Panc1 (cell line): ENCODE results near the gene ARFIP1. TPM values are rescaled to one million over a fixed set of nuclear protein-coding genes. Genes with fewer than 3 reads are reported as not detected.

ENCODE experiments used
- ATAC-seq: fragments of 200-7000 bp; cut with Tn5 transposase; 2 replicates; pipeline ENCODE4 v1.9.1; 2020; ENCODE audit warnings: mild to moderate bottlenecking, moderate library complexity
- BruUV-seq: library from RNA; stranded (reverse); fragments of 400-500 nt; replicated peaks from 2 replicates; lab custom pipeline; 2021; lab: Mats Ljungman, UMichigan
- CTCF ChIA-PET: fragments of 300-600 bp; sonication (Branson Sonifier 250); formaldehyde crosslinking; loops from one replicate; lab custom pipeline; 2022; ENCODE audit warnings: antibody characterized with exemption; lab: Charles Lee
- POLR2A ChIA-PET: fragments of 300-600 bp; sonication (Branson Sonifier 250); formaldehyde crosslinking; loops from one replicate; lab custom pipeline; 2022; ENCODE audit warnings: antibody characterized with exemption; lab: Charles Lee
- DNase-seq: peaks from one replicate; pipeline ENCODE4 v3.0.0-alpha.2; 2010; ENCODE audit warnings: low read depth, low spot score
- H3K27ac ChIP-seq: 2 replicates; pipeline ENCODE4 v1.5.1; 2011; ENCODE audit warnings: mild to moderate bottlenecking, low read length, inconsistent platforms
- H3K27me3 ChIP-seq: fragments of 200-500 bp; sonication (Bioruptor generic); 2 replicates; pipeline ENCODE4 v1.6.0; 2014; ENCODE audit warnings: low read length, inconsistent platforms; ENCODE audit not compliant: control insufficient read depth, insufficient read depth
- H3K36me3 ChIP-seq: fragments of 200-500 bp; sonication (Bioruptor generic); 2 replicates; pipeline ENCODE4 v1.5.1; 2014; ENCODE audit warnings: inconsistent platforms, mild to moderate bottlenecking, low read length, moderate library complexity; ENCODE audit not compliant: control insufficient read depth, insufficient read depth
- H3K4me1 ChIP-seq: 2 replicates; pipeline ENCODE4 v1.5.1; 2011; ENCODE audit warnings: inconsistent platforms, mild to moderate bottlenecking, low read length, moderate library complexity; ENCODE audit not compliant: control insufficient read depth, insufficient read depth
- H3K4me3 ChIP-seq, 2 experiments: 2 replicates each; pipeline ENCODE4 v1.5.1; 2011 to 2012; ENCODE audit warnings: low read depth in 2 of 2, low read length in 2 of 2, mild to moderate bottlenecking in 2 of 2, inconsistent platforms in 1 of 2, moderate library complexity in 1 of 2
- H3K9me3 ChIP-seq: fragments of 200-500 bp; sonication (Bioruptor generic); 2 replicates; pipeline ENCODE4 v1.5.1; 2014; ENCODE audit warnings: low read depth, mild to moderate bottlenecking, inconsistent platforms, low read length, moderate library complexity; ENCODE audit not compliant: control insufficient read depth, insufficient read depth
- POLR2AphosphoS5 ChIP-seq: IDR thresholded peaks from 2 replicates; pipeline ENCODE4 v1.6.1; 2012; ENCODE audit warnings: mild to moderate bottlenecking, low read depth, low read length, moderate library complexity
- SIN3A ChIP-seq: IDR thresholded peaks from 2 replicates; pipeline ENCODE4 v1.6.1; 2012; ENCODE audit warnings: low read depth, mild to moderate bottlenecking, low read length, moderate library complexity, borderline replicate concordance; ENCODE audit not compliant: insufficient read depth
- TCF7L2 ChIP-seq: IDR thresholded peaks from 2 replicates; pipeline ENCODE4 v1.6.1; 2011; ENCODE audit warnings: mild to moderate bottlenecking, low read depth, low read length, inconsistent platforms
- in situ Hi-C: cut with HindIII; loops from 2 replicates; pipeline ENCODE4 v1.10.0; 2016; ENCODE audit warnings: low sequenced_read_pairs, low pct_unique_long_range_greater_than_20kb
- intact Hi-C: fragments of 100-400 bp; cut with micrococcal nuclease; formaldehyde crosslinking; loops from one replicate; pipeline ENCODE4 v1.10.0; 2022; ENCODE audit not compliant: unreplicated experiment
- total RNA-seq: library from RNA; stranded (reverse); gene quantifications from one replicate; pipeline ENCODE4 v1.2.1, GENCODE V29; 2021; ENCODE audit not compliant: unreplicated experiment
- TF ChIP-seq, protein P1 (sequence below), 2 experiments: IDR thresholded peaks; 2 replicates each; pipeline ENCODE4 v1.6.1; 2011 to 2012; ENCODE audit warnings: low read depth in 2 of 2, control low read depth in 1 of 2, low read length in 1 of 2, mild to moderate bottlenecking in 1 of 2, moderate library complexity in 1 of 2; ENCODE audit not compliant: insufficient read depth in 1 of 2
- TF ChIP-seq, protein P2 (sequence below): fragments of 450-650 bp; IDR thresholded peaks from 2 replicates; pipeline ENCODE4 v1.5.1; 2017; ENCODE audit warnings: mild to moderate bottlenecking

The ARFIP1 gene
- total RNA-seq, 1 experiment from 2014 or later = 22.2 TPM

DNA sequence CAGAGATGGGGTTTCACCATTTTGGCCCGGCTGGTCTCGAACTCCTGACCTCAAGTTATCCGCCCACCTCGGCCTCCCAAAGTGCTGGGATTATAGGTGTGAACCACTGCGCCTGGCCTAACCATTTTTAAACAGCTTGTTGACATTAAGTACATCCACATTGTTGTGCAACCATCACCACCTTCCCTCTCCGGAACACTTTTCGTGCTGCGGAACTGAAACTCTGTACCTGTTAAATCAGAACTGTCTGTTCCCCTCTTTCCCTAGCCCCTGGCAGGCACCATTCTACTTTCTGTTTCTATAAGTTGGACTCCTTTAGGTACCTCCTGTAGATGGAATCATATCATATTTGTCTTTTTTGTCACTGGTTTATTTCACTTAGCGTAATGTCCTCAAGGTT, 165.9 kb downstream of the ARFIP1 start:
- H3K27ac ChIP-seq = no peak overlapping the region
- CTCF ChIA-PET = no interaction called here
- ATAC-seq (no peak), DNase-seq (no peak)
- no peaks in the 10 kb centered on the region for H3K4me1 ChIP-seq
- BruUV-seq = no TSS peak
- POLR2A ChIA-PET = no interaction called here
- no peaks in the 10 kb centered on the region; the same call in 1 of the 2 replicates for H3K27me3 ChIP-seq
- intact Hi-C loops (no loop called here), in situ Hi-C loops (no loop called here)
- TF ChIP-seq, protein P1, sequence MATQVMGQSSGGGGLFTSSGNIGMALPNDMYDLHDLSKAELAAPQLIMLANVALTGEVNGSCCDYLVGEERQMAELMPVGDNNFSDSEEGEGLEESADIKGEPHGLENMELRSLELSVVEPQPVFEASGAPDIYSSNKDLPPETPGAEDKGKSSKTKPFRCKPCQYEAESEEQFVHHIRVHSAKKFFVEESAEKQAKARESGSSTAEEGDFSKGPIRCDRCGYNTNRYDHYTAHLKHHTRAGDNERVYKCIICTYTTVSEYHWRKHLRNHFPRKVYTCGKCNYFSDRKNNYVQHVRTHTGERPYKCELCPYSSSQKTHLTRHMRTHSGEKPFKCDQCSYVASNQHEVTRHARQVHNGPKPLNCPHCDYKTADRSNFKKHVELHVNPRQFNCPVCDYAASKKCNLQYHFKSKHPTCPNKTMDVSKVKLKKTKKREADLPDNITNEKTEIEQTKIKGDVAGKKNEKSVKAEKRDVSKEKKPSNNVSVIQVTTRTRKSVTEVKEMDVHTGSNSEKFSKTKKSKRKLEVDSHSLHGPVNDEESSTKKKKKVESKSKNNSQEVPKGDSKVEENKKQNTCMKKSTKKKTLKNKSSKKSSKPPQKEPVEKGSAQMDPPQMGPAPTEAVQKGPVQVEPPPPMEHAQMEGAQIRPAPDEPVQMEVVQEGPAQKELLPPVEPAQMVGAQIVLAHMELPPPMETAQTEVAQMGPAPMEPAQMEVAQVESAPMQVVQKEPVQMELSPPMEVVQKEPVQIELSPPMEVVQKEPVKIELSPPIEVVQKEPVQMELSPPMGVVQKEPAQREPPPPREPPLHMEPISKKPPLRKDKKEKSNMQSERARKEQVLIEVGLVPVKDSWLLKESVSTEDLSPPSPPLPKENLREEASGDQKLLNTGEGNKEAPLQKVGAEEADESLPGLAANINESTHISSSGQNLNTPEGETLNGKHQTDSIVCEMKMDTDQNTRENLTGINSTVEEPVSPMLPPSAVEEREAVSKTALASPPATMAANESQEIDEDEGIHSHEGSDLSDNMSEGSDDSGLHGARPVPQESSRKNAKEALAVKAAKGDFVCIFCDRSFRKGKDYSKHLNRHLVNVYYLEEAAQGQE (IDR thresholded peaks at IDR 0.05; ENCODE audit: insufficient read depth in 1 of 2, low read depth in 2 of 2, low read length in 1 of 2) = no peak
- no peak for TF ChIP-seq SIN3A
- no peak for TF ChIP-seq TCF7L2
- TF ChIP-seq POLR2AphosphoS5 = no peak
- TF ChIP-seq, protein P2, sequence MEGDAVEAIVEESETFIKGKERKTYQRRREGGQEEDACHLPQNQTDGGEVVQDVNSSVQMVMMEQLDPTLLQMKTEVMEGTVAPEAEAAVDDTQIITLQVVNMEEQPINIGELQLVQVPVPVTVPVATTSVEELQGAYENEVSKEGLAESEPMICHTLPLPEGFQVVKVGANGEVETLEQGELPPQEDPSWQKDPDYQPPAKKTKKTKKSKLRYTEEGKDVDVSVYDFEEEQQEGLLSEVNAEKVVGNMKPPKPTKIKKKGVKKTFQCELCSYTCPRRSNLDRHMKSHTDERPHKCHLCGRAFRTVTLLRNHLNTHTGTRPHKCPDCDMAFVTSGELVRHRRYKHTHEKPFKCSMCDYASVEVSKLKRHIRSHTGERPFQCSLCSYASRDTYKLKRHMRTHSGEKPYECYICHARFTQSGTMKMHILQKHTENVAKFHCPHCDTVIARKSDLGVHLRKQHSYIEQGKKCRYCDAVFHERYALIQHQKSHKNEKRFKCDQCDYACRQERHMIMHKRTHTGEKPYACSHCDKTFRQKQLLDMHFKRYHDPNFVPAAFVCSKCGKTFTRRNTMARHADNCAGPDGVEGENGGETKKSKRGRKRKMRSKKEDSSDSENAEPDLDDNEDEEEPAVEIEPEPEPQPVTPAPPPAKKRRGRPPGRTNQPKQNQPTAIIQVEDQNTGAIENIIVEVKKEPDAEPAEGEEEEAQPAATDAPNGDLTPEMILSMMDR = no peak
- no peaks in the 10 kb centered on the region for H3K9me3 ChIP-seq
- no peaks in the 10 kb centered on the region for H3K36me3 ChIP-seq
- H3K4me3 ChIP-seq = no peak overlapping the region

DNA sequence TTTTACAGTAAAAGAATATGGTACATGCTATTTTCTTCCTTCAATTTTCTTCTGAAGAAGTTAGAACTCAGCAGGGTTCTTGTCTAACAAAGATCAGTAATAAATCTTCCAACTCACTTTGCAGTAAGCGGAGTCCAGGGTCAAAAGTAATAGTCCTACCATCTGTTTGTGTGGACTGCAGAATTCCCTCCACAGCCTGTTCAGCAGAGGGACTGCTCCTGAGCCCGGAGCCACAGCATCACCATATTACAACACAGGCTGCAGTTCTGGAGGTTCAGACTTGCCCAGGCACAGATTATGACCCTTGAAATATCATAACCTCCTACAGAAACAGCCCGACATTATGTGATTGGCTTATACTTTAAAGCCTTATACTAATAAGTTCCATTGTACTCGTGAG, 166.7 kb downstream of the ARFIP1 start:
- DNase-seq (no peak), ATAC-seq (no peak)
- ChIA-PET POLR2A (no interaction called here), CTCF (no interaction called here)
- Histone ChIP-seq H3K4me3 (no peak overlapping the region), H3K4me1 (no peaks in the 10 kb centered on the region), H3K27me3 (no peaks in the 10 kb centered on the region; the same call in 1 of the 2 replicates), H3K36me3 (no peaks in the 10 kb centered on the region), H3K27ac (no peak overlapping the region), H3K9me3 (no peaks in the 10 kb centered on the region)
- TF ChIP-seq, protein P2 = no peak
- TF ChIP-seq, protein P1 (IDR thresholded peaks at IDR 0.05; ENCODE audit: insufficient read depth in 1 of 2, low read depth in 2 of 2, low read length in 1 of 2) = no peak
- TF ChIP-seq TCF7L2 = no peak
- in situ Hi-C loops = no loop called here
- intact Hi-C loops = no loop called here
- BruUV-seq = no TSS peak
